ENCODE data around the gene APP.

Gene APP

DNA sequence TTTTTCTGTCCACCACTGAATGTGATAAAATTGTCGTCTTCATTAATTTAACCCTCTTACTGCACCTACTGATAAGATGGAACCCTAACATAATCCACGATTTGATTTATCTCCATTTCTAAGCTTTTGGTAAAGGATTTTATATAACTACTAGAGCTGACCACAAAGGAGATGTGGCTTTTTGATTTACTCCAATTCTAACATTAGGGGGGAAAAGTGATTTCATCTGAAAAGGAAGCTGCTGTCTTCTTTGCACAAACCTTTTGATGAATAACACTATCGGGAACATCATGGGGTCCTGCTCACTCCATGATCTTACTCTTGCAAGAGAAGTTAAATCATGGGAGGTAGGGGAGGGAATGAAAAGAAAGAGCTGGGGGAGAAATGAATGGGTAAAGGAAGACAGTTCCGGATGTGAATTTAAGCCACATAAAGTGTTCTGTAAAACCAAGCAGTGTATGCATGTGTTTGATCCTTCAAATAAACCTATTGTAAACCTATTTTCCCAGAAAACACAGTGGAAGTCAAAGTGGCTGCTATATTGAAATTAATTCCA is 274.0 kb downstream of the APP start:
- H3K4me3 ChIP-seq (replicated peaks; ENCODE audit: low read depth, low read length), result no peak overlapping the region
- TF ChIP-seq, protein P1, sequence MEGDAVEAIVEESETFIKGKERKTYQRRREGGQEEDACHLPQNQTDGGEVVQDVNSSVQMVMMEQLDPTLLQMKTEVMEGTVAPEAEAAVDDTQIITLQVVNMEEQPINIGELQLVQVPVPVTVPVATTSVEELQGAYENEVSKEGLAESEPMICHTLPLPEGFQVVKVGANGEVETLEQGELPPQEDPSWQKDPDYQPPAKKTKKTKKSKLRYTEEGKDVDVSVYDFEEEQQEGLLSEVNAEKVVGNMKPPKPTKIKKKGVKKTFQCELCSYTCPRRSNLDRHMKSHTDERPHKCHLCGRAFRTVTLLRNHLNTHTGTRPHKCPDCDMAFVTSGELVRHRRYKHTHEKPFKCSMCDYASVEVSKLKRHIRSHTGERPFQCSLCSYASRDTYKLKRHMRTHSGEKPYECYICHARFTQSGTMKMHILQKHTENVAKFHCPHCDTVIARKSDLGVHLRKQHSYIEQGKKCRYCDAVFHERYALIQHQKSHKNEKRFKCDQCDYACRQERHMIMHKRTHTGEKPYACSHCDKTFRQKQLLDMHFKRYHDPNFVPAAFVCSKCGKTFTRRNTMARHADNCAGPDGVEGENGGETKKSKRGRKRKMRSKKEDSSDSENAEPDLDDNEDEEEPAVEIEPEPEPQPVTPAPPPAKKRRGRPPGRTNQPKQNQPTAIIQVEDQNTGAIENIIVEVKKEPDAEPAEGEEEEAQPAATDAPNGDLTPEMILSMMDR (IDR thresholded peaks at IDR 0.05; ENCODE audit: low read depth, low read length, missing control alignments), result no peak
- no peak for DNase-seq (ENCODE audit: extremely low read depth, low read depth)

- TF ChIP-seq, protein P1 (IDR thresholded peaks at IDR 0.05; ENCODE audit: low read depth, low read length, missing control alignments), result peak; percentile 36
- DNase-seq (ENCODE audit: extremely low read depth, low read depth), result no peak
- no peak overlapping the region for H3K4me3 ChIP-seq (replicated peaks; ENCODE audit: low read depth, low read length)
Measured at GRCh38 chr21:25895565-25896205, 274.9 kb downstream of the APP start.

- TF ChIP-seq, protein P1 (IDR thresholded peaks at IDR 0.05; ENCODE audit: low read depth, low read length, missing control alignments), result no peak
- H3K4me3 ChIP-seq (replicated peaks; ENCODE audit: low read depth, low read length), result no peak overlapping the region
- DNase-seq (ENCODE audit: extremely low read depth, low read depth), result no peak
Measured at GRCh38 chr21:25893191-25893590, 277.4 kb downstream of the APP start.

DNA sequence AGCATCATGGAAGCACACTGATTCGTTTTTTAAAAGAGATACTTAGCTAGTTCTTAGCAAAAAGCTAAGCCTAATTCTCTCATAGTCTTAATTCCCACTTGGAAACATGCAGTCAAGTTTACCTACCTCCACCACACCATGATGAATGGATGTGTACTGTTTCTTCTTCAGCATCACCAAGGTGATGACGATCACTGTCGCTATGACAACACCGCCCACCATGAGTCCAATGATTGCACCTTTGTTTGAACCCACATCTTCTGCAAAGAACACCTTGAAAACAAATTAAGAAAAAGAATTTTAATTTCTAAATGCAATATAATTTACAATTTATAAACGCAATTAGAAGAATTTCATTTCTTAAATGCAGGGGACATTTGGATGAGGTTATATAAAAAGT is 279.0 kb downstream of the APP start:
- no peak for DNase-seq (ENCODE audit: extremely low read depth, low read depth)
- no peak overlapping the region for H3K4me3 ChIP-seq (replicated peaks; ENCODE audit: low read depth, low read length)

GRCh38 chr21:25890001-25890400 is 280.6 kb downstream of the APP start:
- TF ChIP-seq, protein P1 (IDR thresholded peaks at IDR 0.05; ENCODE audit: low read depth, low read length, missing control alignments), result no peak

More for the DNA sequence above, 279.0 kb downstream of the APP start:
- TF ChIP-seq, protein P1 (IDR thresholded peaks at IDR 0.05; ENCODE audit: low read depth, low read length, missing control alignments), result no peak

GRCh38 chr21:25888711-25889110 is 281.9 kb downstream of the APP start:
- DNase-seq (ENCODE audit: extremely low read depth, low read depth), result no peak
- TF ChIP-seq, protein P1 (IDR thresholded peaks at IDR 0.05; ENCODE audit: low read depth, low read length, missing control alignments), result no peak
- no peak overlapping the region for H3K4me3 ChIP-seq (replicated peaks; ENCODE audit: low read depth, low read length)

More at GRCh38 chr21:25890001-25890400, 280.6 kb downstream of the APP start:
- no peak overlapping the region for H3K4me3 ChIP-seq (replicated peaks; ENCODE audit: low read depth, low read length)
- no peak for DNase-seq (ENCODE audit: extremely low read depth, low read depth)
